ENCODE results near the gene MAFG. TPM values are rescaled to one million over a fixed set of nuclear protein-coding genes. Genes with fewer than 3 reads are reported as not detected.

MAFG gene
- total and polyA plus RNA-seq, 2 of the 13 experiments (the other 11 are each of a cell fraction or from before 2014, with no cell fraction given), result 14.5 to 20.0 TPM

GRCh38 chr17:81929253-81930141 is 2.0 kb upstream of the MAFG start:
- no peak for FAIRE-seq
- no peak for DNase-seq (ENCODE audit: low spot score)
- TF ChIP-seq RFXAP (CRISPR knock-in tag; IDR thresholded peaks at IDR 0.05; ENCODE audit: borderline replicate concordance), result no peak
- no peak for TF ChIP-seq TMF1 (CRISPR knock-in tag; IDR thresholded peaks at IDR 0.05; ENCODE audit: low read depth)
- TF ChIP-seq ZKSCAN8 (CRISPR knock-in tag; IDR thresholded peaks at IDR 0.05; ENCODE audit: borderline replicate concordance), result no peak
- TF ChIP-seq GPBP1L1 (CRISPR knock-in tag; IDR thresholded peaks at IDR 0.05), result no peak
- no peak for TF ChIP-seq ZBTB10 (CRISPR knock-in tag; IDR thresholded peaks at IDR 0.05; ENCODE audit: borderline replicate concordance)
- no peak for TF ChIP-seq IKZF4 (CRISPR knock-in tag; IDR thresholded peaks at IDR 0.05; ENCODE audit: borderline replicate concordance, low read depth, not compliant biosample characterization)
- no peak for TF ChIP-seq ATF1 (CRISPR knock-in tag; IDR thresholded peaks at IDR 0.05)
- TF ChIP-seq AGO2 (optimal IDR thresholded peaks at IDR 0.05; ENCODE audit: low read depth, low read length), result peak; percentile 40
- TF ChIP-seq ZNF564 (CRISPR knock-in tag; IDR thresholded peaks at IDR 0.05), result no peak
- TF ChIP-seq, protein P1, sequence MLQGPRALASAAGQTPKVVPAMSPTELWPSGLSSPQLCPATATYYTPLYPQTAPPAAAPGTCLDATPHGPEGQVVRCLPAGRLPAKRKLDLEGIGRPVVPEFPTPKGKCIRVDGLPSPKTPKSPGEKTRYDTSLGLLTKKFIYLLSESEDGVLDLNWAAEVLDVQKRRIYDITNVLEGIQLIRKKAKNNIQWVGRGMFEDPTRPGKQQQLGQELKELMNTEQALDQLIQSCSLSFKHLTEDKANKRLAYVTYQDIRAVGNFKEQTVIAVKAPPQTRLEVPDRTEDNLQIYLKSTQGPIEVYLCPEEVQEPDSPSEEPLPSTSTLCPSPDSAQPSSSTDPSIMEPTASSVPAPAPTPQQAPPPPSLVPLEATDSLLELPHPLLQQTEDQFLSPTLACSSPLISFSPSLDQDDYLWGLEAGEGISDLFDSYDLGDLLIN (CRISPR knock-in tag; IDR thresholded peaks at IDR 0.05; ENCODE audit: borderline replicate concordance), result no peak
- 0 out of 2 replicates have a peak, but pooled peaks have one; percentile 4 for TF ChIP-seq ZNF678 (CRISPR knock-in tag; IDR thresholded peaks at IDR 0.05)
- TF ChIP-seq RARA (CRISPR knock-in tag; IDR thresholded peaks at IDR 0.05), result no peak
- no peak for TF ChIP-seq ZFX (CRISPR knock-in tag; IDR thresholded peaks at IDR 0.05; ENCODE audit: low read depth)
- no peak for TF ChIP-seq MAZ (IDR thresholded peaks at IDR 0.05; ENCODE audit: borderline replicate concordance, low read depth, low read length)
- TF ChIP-seq MAZ (CRISPR knock-in tag; IDR thresholded peaks at IDR 0.05; ENCODE audit: low read depth), result no peak
- TF ChIP-seq SP4 (CRISPR knock-in tag; IDR thresholded peaks at IDR 0.05), result 0 out of 2 replicates have a peak, but pooled peaks have one; percentile 42
- peak; percentile 24; the same call in 1 of the 2 replicates for TF ChIP-seq RBFOX2 (IDR thresholded peaks at IDR 0.05; ENCODE audit: low read depth, low read length)
- TF ChIP-seq ZBTB38 (CRISPR knock-in tag; IDR thresholded peaks at IDR 0.05), result 0 out of 2 replicates have a peak, but pooled peaks have one; percentile 45
- 0 out of 2 replicates have a peak, but pooled peaks have one; percentile 11 for TF ChIP-seq CCDC6 (CRISPR knock-in tag; IDR thresholded peaks at IDR 0.05)

More at GRCh38 chr17:81929253-81930141, 2.0 kb upstream of the MAFG start:
- Histone ChIP-seq H3K4me3 (replicated peaks in 1 of 3; ENCODE audit: insufficient read depth in 1 of 3, low read depth in 2 of 3, low read length in 3 of 3) (peak overlapping the region in 2 of 3 experiments; percentile 89 to 91; a peak in 3 of 6 replicates), H3K9me3 (ENCODE audit: low read length) (no peaks in the 10 kb centered on the region), H2AFZ (ENCODE audit: low read length) (no peak overlapping the region), H3K27ac (ENCODE audit: extremely low read length, insufficient read depth, low read length) (no peak overlapping the region), H3K36me3 (replicated peaks in 1 of 2; ENCODE audit: control insufficient read depth in 1 of 2, insufficient read depth in 2 of 2, low read length in 2 of 2) (peaks cover 4 to 14% of the 10 kb centered on the region in 2 experiments; a peak in 4 of 5 replicates), H3K79me2 (ENCODE audit: insufficient read depth, low read length) (peaks cover 30% of the 10 kb centered on the region), H4K20me1 (ENCODE audit: insufficient read depth, low read length) (peaks cover 21% of the 10 kb centered on the region), H3K9ac (ENCODE audit: insufficient read depth, low read depth, low read length) (peak overlapping the region; percentile 79), H3K4me1 (ENCODE audit: insufficient read depth, low read length) (peaks cover 52% of the 10 kb centered on the region), H3K4me2 (ENCODE audit: low read depth, low read length) (peak overlapping the region; percentile 94), H3K27me3 (ENCODE audit: control insufficient read depth in 1 of 2, insufficient read depth in 2 of 2, low read length in 2 of 2) (no peaks in the 10 kb centered on the region)
- TSS peak; percentile 33 for BruUV-seq (replicated peaks)
- 93% methylated on average over 30 of the region's 31 CpGs for WGBS (ENCODE audit: low lambda C conversion rate)
- POLR2A ChIA-PET, result interaction anchor here (1.1 to 6.1 kb wide), 11 partner anchors 8 to 108 kb away, joined by 3 to 71 read pairs (median 30); partner anchors contain the start of genes CENPX, DCXR, LRRC45 and P4HB
- ATAC-seq, result no peak
- CTCF ChIA-PET (ENCODE audit: low intra/inter-chr PET ratio, low total read pairs), result no interaction called here
- intact Hi-C loops (cut with micrococcal nuclease; ENCODE audit: unreplicated experiment) (no loop called here), in situ Hi-C loops (cut with HindIII; ENCODE audit: extremely low pct_ligation_motif_present, low pct_unique_long_range_greater_than_20kb) (no loop called here)

Data from HepG2 (cell line).